ENCODE measurements around the gene EML1. TPM values are rescaled to one million over a fixed set of nuclear protein-coding genes. Genes with fewer than 3 reads are reported as not detected.

The EML1 gene
- total RNA-seq, 1 donor from 2014 or later, result 29.9 TPM

GRCh38 chr14:99961826-99962518 lies 168.8 kb downstream of the EML1 start:
- DNase-seq (ENCODE audit: low read depth in 2 of 2), result no peak

DNA sequence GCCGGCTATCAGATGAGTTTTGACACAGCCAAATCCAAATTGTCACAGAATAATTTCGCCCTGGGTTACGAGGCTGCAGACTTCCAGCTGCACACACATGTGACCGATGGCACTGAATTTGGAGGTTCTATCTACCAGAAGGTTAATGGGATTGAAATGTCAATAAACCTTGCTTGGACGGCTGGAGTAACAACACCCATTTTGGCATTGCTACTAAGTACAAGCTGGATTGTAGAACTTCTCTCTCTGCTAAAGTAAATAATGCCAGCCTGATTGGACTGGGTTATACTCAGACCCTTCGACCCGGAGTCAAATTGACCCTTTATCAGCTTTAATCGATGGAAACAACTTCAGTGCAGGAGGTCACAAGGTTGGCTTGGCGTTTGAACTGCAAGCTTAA lies 171.8 kb downstream of the EML1 start:
- no peak for DNase-seq (ENCODE audit: low read depth in 2 of 2)

DNA sequence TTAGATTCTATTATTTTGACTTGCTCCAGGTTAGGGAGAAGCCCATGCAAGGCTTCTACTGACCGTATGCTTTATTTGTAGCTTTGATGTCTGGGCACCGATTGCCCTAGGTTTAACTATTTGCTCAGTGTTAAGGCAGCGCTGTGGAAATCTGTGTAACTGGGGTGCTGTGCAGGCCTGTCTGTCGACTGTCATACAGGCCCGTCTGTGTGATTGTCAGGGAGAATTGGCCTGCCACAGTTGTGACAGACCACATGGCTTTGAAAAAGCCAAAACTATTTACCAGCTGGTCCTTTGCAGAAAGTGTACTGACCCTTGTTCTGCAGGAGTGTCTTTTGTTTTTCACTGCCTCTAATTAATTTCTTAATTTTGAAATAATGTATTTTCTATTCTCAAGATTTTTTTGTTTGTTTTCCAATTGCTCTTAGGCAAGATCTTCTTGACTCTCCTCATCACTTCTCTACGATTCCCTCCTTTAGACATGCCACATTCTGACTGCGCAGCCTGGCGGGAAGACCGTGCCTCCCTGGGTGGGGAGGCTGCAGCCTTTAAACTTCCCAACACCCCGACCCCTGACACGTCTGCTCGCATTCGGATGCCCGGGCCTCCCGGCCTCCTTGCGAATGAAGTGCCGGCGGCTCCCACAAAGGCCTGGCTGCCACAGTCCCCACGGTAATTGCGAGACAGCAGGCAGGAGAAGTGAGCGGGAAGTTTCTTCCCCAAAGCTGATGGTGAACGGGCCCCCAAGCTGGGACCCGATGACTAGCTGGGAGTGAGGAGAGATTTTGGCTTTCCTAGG lies 173.0 kb downstream of the EML1 start:
- DNase-seq (ENCODE audit: low read depth in 2 of 2), result no peak

GRCh38 chr14:99966912-99967311 lies 173.7 kb downstream of the EML1 start:
- DNase-seq (ENCODE audit: low read depth in 2 of 2), result no peak

DNA sequence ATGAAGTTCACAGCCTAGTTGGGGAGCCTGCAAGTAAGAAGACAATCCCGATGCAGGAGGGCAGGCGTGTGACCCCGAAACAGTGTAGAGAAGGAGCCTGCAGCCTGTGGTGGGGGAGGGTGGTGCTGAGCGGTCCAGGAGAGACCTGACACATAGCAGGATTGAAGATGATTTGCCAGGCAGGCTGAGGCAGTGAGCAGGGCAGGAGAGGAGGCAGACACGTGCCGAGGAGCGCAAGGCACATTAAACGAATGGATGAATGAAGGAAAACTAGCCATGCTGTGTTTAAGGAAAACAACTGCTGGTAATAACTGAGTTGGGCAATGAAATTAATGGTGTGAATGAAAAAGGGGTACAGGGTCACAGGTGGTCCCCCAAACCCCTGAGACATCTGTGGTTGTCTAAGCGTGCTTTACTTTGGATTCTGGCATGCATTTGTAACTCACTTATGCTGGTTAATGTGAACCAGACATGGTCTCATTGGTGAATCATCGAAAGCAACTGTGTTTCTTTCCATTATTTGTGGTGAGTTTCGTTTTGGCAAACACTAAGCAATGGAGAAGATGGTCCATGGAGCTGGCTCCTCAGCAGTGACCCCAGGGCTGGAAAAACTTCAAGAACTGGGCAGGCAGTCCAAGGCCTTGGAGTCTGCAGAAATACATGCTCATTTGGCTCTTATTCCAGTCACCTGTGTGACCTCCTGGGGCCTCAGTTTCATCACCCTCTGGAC lies 175.1 kb downstream of the EML1 start:
- no peak for DNase-seq (ENCODE audit: low read depth in 2 of 2)

DNA sequence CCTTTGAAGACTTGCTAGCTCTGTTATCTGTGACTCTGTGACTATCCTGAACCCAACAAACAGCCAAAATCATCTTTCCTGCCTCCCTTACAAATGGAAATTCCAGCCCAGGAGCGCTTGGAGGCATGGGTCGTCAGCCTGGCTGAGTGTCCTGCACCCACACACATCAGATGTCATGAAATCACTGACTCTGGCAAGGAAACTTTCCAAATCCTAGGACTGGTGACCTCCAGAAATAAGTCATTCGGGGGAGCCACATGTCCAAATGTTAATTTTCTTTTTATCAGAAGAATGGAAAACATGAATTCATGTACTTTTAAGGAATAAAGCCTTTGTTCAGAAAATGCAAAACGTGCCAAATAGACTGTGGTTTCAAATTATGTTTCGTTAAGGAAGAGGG lies 175.7 kb downstream of the EML1 start:
- DNase-seq (ENCODE audit: low read depth in 2 of 2), result no peak

DNA sequence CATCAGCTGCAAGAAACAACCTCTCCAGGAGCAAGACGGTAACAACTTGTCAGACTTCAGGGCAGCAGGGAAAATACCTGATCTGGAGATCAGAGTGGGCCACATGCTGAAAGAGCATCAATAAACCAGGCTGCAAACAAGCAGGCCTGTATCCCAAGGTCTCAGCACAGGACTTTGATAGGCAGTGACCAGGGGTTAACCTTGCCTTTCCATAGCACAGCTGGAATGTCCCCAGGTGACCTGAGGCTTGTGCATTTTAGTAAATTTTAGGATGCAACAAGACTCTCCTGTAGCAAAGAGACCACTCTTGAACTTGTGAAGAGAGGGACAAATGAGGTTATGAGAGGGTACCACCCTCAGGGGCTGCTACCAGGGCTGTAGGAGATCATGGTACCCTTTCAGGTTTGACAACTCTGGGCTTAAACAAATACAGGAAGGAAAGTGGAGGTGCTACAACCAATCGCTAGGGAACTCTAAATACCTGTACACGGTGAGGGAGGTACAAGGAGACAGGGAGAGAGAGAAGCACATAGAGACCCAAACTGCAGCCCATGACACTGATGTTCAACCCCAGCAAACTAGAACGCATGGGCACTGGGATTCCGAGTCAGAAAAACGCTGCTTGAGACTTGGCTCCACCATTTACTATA lies 176.6 kb downstream of the EML1 start:
- DNase-seq (ENCODE audit: low read depth in 2 of 2), result no peak

DNA sequence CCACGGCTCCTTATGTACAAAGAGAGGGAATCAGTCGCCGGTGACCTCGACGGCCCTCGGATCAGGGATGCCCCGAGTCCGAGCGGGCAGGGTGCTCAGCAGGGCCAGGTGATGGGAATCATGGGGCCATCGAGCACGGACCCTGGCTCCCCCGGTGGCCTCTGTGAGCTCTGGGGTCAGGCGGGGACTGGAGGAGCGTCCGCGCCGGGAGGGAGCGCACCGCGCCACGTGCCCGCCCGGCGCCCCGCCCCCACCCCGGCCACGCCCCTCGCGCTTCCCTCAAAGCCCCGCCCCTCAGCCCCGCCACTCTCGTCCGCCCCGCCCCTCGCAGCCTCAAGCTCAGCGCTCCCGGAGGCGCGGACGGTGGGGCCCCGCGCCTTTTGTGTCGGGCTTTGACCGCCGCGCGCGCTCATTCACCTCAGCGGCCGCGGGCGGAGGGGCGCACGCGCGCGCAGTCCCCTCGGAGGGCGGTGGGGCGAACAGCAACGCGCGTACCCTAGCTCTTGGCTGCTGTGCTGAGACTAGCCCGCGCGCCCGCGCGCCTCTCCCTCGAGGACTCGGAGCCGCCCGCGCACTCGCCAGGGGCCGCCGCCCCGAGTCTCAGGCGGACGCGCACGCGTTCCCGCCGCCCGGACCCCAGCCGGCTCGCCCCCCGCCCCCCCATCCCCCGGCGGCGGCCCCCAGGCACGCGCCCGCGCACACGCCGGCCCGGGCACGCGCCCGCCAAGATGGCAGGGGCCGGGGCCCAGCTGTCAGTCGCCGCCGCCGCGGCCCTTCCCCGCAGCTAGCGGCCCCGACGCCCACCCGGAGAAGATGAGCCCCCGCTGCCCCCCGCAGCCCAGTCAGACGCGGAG lies 178.1 kb downstream of the EML1 start:
- DNase-seq (ENCODE audit: low read depth in 2 of 2), result peak; percentile 50 to 86

DNA sequence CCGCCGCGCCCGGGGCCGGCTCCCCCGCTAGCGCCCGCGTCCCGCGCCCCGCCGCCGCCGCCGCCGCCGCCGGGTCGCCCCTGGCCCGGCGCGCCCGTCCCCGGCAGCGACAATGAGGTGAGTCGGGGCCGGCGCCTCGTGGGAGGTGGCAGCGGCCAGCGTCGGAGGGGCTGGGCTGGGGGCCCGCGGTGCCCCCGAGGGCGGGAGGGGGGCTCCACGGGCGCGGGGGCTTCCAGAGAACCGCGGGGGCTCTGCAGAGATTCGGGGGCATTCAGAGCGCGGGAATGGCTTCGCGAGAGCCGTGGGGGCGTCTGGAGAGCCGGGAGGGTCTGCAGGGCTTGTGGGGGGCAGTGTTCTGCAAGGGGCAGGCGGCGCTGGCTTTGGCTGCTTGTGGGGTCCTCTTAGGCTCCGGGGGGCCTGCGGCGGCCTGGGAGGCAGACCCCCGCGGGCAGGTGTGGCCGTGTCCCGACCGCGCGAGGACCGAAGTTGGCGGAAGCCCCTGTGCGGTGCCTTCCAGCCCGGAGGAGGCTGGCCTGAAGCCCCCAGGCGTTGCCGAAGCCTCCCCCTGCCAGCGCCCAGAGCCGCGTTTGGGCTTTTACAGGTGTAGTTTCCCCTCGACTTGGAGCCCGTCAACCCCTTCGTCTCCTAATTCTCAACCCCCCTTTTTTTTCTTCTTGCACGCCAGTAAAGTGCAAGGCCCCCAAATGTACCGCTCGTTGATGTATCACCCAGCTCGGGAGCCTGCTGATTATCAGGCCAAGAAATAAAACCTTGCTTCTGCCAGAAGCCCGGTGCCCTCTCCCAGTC lies 178.9 kb downstream of the EML1 start:
- no peak for DNase-seq (ENCODE audit: low read depth in 2 of 2)

DNA sequence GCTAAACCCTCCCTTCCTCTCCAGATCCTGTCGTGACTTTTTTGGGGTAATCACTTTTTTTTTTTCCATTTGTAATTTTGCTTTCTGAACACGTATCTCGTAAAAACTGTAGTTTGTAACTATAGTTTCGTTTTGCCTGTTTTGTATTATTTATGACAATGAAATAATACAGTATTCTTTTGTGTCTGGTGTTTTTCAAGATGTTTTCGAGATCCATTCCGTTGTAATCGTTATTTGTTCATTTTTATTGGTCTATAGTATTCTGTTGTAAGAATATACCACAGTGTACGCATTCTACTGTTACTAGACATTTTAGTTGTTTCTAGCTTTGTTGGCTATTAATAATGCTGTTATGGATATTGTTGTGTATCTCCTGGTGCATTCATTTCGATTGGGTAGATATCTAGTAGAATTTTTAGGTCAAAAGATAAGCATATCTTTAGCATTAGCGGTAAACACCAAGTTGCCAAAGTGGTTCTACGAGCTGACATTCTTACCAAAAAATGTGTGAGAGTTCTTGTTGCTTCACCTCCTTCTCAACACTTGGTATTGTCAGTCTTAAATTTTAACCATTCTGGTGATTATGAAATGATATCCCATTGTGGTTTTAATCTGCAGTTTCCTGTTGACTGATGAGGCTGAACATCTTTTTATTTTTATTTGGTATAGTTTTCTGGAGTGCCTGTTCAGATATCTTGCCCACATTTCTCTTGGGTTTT lies 179.7 kb downstream of the EML1 start:
- no peak for DNase-seq (ENCODE audit: low read depth in 2 of 2)

DNA sequence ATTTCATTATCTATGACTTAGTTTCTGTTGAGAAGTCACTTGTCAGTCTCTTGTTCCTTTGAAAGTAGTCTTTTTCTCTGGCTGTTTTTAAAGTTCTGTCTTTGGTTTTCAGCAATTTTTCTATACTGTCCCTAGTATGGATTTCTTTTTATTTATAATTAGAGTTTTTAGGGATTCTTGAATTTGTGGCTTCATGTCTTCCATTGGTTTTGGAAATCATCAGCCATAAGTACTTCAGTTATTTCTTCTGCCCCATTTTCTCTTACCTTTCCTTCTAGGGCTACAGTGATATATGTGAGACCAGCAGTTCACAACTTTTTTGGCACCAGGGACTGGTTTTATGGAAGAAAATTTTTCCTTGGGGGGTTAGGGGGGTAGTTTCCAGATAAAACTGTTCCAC lies 182.0 kb downstream of the EML1 start:
- DNase-seq (ENCODE audit: low read depth in 2 of 2), result no peak

DNA sequence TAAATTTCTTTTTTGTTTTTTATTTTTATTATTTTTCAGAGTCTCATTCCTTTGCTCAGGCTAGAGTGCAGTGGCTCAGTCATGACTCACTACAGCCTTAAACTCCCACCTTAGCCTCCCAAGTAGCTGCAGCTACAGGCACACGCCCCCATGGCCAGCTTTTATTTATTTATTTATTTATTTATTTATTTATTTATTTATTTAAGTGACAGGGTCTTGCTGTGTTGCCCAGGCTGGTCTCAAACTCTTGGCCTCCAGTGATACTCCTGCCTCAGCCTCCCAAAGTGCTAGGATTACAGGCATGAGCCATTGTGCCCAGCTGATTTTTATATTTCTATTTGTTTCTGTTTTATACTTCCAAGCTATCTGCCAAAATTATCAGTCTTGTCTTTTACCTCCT lies 182.8 kb downstream of the EML1 start:
- DNase-seq (ENCODE audit: low read depth in 2 of 2), result no peak

DNA sequence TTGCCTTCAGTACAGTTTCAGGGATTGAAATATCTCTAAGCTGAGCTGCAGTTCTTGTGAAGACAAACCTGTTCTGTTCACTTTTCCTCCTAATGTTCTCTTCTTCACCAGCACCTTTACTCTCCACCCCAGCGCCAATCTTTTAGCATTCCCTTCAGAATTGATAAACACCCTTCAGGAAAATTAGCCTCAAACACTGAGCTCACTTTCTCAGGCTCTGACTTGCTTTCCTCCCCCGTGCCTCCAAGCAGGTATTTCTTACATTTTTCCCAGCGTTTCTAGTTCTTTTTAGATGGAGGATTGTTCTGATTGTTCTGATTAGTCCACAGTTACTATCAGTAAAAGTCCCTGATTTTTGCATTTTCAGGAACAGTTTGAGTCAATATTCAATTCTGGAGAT lies 183.5 kb downstream of the EML1 start:
- DNase-seq (ENCODE audit: low read depth in 2 of 2), result no peak

DNA sequence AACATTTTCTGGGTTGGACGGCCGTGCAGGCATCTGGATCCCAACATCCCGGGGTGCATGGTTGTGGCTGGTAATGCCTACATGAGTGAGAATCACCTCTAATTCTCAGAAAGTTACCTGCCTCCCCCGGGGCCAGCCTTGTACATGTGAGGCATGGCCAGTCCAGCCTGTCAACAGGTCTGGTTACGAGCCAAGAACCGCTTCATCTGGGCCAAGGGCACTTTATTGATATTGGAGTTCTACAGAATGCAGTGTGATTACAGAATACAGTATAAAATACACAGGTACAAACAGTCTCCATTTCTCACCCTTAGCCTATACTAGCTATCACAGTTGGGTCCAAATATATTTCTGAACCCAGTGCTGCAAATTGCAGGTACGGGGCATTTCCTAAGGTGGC lies 187.1 kb downstream of the EML1 start:
- DNase-seq (ENCODE audit: low read depth in 2 of 2), result no peak

- no peak for DNase-seq (ENCODE audit: low read depth in 2 of 2)
Measured at GRCh38 chr14:99981806-99982205, 188.6 kb downstream of the EML1 start.

- DNase-seq (ENCODE audit: low read depth in 2 of 2), result peak; percentile 41 to 63
Measured at GRCh38 chr14:99982537-99983250, 189.5 kb downstream of the EML1 start.

DNA sequence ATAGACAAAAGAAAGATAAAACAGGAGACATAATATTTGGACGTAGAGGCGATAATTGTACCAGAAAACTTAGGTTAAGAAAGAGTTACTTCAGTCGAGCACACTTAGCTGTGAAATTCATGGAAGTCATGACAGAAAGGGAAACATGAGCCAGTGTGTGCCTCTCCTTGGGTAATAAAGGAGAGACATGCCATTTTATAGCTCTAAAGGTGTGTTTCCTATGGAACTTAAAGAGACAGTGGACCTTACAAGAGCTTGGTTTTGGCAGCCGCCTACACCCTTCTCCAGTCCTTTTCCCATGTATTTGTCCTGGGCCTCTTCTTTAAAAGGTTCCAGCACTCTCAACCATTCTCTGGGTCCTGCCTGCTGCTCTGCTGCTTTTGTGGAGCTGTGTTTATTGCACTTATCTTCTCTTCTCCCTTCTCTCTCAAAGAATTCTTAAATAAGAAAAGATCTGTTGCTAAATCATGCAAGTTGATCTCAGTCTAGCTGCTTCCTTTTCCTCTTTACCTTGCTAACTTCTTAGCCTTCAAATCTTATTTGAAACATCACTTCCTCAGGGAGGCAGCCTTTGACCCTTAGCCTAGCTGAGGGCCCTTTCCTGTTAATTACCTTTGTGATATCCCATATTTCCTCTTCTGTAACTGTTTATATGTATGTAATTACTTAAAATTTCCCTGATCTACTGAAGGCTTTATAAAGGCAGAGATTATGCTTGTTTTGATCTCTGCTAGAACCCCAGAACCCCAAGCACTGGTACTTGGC lies 190.2 kb downstream of the EML1 start:
- DNase-seq (ENCODE audit: low read depth in 2 of 2), result no peak

GRCh38 chr14:99984036-99984435 lies 190.8 kb downstream of the EML1 start:
- DNase-seq (ENCODE audit: low read depth in 2 of 2), result no peak
